SK-N-SH (cell line): ENCODE data around the gene HLA-DPB1. TPM values are rescaled to one million over a fixed set of nuclear protein-coding genes. Genes with fewer than 3 reads are reported as not detected.

Experiments used
- CTCF ChIA-PET: fragments of 300-600, 350-600 bp; formaldehyde crosslinking; extraction: SDS; loops from one replicate; lab custom pipeline; 2021; lab: Yijun Ruan, JAX
- POLR2A ChIA-PET: fragments of 350-600 bp; sonication (Branson Sonifier 250); formaldehyde crosslinking; extraction: SDS; loops from one replicate; lab custom pipeline; 2020; ENCODE audit warnings: antibody characterized with exemption, inconsistent platforms; lab: Yijun Ruan, JAX
- DNase-seq: peaks from one replicate; pipeline ENCODE4 v3.0.0; 2012
- H2AFZ ChIP-seq: fragments of 200-600 bp; sonication (generic); 2 replicates; pipeline ENCODE4 v1.8.1; 2016; ENCODE audit warnings: antibody characterized with exemption, mild to moderate bottlenecking, low read depth
- H3F3A ChIP-seq: fragments of 200-600 bp; sonication (generic); replicated peaks from 2 replicates; pipeline ENCODE3; 2016; ENCODE audit warnings: antibody characterized with exemption, mild to moderate bottlenecking; ENCODE audit not compliant: insufficient read depth
- H3K27ac ChIP-seq, 2 experiments: fragments of 200-500 bp in 1 of 2; fragments of 200-600 bp in 1 of 2; sonication (Bioruptor generic) in 1 of 2; sonication (generic), shearing (Covaris generic) in 1 of 2; 2 replicates each; pipeline versions ENCODE4 v1.5.1 to v1.6.1; 2014 to 2016; ENCODE audit warnings: low read depth in 2 of 2, inconsistent platforms in 1 of 2, low read length in 1 of 2, mild to moderate bottlenecking in 1 of 2, mixed read lengths in 1 of 2
- H3K27me3 ChIP-seq: fragments of 200-600 bp; sonication (generic), shearing (Covaris generic); 2 replicates; pipeline ENCODE4 v1.6.1; 2016; ENCODE audit warnings: mixed run types; ENCODE audit not compliant: insufficient read depth
- H3K36me3 ChIP-seq, 2 experiments: fragments of 200-500 bp in 1 of 2; fragments of 200-600 bp in 1 of 2; sonication (Bioruptor generic) in 1 of 2; sonication (generic) in 1 of 2; replicated peaks in 1 of 2; 2 replicates each; pipeline versions ENCODE3 to v1.5.1; 2014 to 2016; ENCODE audit warnings: low read length in 1 of 2, mild to moderate bottlenecking in 1 of 2; ENCODE audit not compliant: insufficient read depth in 2 of 2, control insufficient read depth in 1 of 2
- H3K4me1 ChIP-seq, 2 experiments: fragments of 200-500 bp in 1 of 2; fragments of 200-600 bp in 1 of 2; sonication (Bioruptor generic) in 1 of 2; sonication (generic), shearing (Covaris generic) in 1 of 2; 2 replicates each; pipeline versions ENCODE4 v1.5.1 to v1.6.1; 2014 to 2016; ENCODE audit warnings: low read depth in 1 of 2, low read length in 1 of 2, mixed run types in 1 of 2; ENCODE audit not compliant: insufficient read depth in 2 of 2, control insufficient read depth in 1 of 2
- H3K4me2 ChIP-seq: fragments of 200-600 bp; sonication (generic), shearing (Covaris generic); 2 replicates; pipeline ENCODE4 v1.6.1; 2017; ENCODE audit warnings: mixed run types
- H3K4me3 ChIP-seq, 2 experiments: fragments of 200-500 bp in 1 of 2; fragments of 200-600 bp in 1 of 2; sonication (Bioruptor generic) in 1 of 2; sonication (generic), shearing (Covaris generic) in 1 of 2; 2 replicates each; pipeline versions ENCODE4 v1.5.1 to v1.8.1; 2014 to 2016; ENCODE audit warnings: low read depth in 2 of 2, inconsistent platforms in 1 of 2, low read length in 1 of 2, mild to moderate bottlenecking in 1 of 2, mixed read lengths in 1 of 2, moderate library complexity in 1 of 2
- H3K79me2 ChIP-seq: fragments of 200-600 bp; sonication (generic); 2 replicates; pipeline ENCODE4 v1.8.1; 2017; ENCODE audit warnings: mild to moderate bottlenecking; ENCODE audit not compliant: insufficient read depth
- H3K9ac ChIP-seq: fragments of 200-600 bp; sonication (generic); 2 replicates; pipeline ENCODE4 v1.6.1; 2017; ENCODE audit warnings: mixed run types
- H3K9me2 ChIP-seq: fragments of 200-600 bp; sonication (generic); 2 replicates; pipeline ENCODE4 v1.6.1; 2017; ENCODE audit warnings: mixed run types
- H3K9me3 ChIP-seq: fragments of 200-600 bp; sonication (generic); 2 replicates; pipeline ENCODE4 v1.6.1; 2017; ENCODE audit warnings: mixed run types, mild to moderate bottlenecking, moderate library complexity
- H4K20me1 ChIP-seq: fragments of 200-600 bp; sonication (generic); 2 replicates; pipeline ENCODE4 v1.6.1; 2017; ENCODE audit warnings: mild to moderate bottlenecking, mixed run types; ENCODE audit not compliant: insufficient read depth
- CTCF ChIP-seq: fragments of 200-600 bp; sonication (generic); IDR thresholded peaks from 2 replicates; pipeline ENCODE4 v1.6.1; 2017; ENCODE audit warnings: antibody characterized with exemption, mild to moderate bottlenecking, moderate library complexity
- ELF1 ChIP-seq: IDR thresholded peaks from 2 replicates; pipeline ENCODE4 v1.4.0; 2012
- EZH2phosphoT487 ChIP-seq: fragments of 200-600 bp; sonication (generic); IDR thresholded peaks from 2 replicates; pipeline ENCODE4 v1.6.1; 2017; ENCODE audit warnings: low read depth, mixed run types, mild to moderate bottlenecking, antibody characterized with exemption, moderate library complexity, borderline replicate concordance
- FOSL2 ChIP-seq: IDR thresholded peaks from 2 replicates; pipeline ENCODE4 v1.4.0; 2012; ENCODE audit warnings: low read depth, mild to moderate bottlenecking, moderate library complexity, borderline replicate concordance
- NFIC ChIP-seq: IDR thresholded peaks from 2 replicates; pipeline ENCODE4 v1.4.0; 2012; ENCODE audit warnings: borderline replicate concordance
- NRF1 ChIP-seq: IDR thresholded peaks from 2 replicates; pipeline ENCODE4 v1.6.1; 2012; ENCODE audit warnings: low read depth, mild to moderate bottlenecking, low read length
- RAD21 ChIP-seq: IDR thresholded peaks from 2 replicates; pipeline ENCODE4 v1.6.1; 2012; ENCODE audit warnings: mild to moderate bottlenecking, low read length
- SIN3A ChIP-seq: IDR thresholded peaks from 2 replicates; pipeline ENCODE4 v1.6.1; 2012; ENCODE audit warnings: low read depth, mild to moderate bottlenecking, low read length, moderate library complexity, borderline replicate concordance
- TAF1 ChIP-seq: IDR thresholded peaks from 2 replicates; pipeline ENCODE4 v1.6.1; 2012; ENCODE audit warnings: low read depth, mild to moderate bottlenecking, low read length, moderate library complexity, borderline replicate concordance
- TEAD4 ChIP-seq: IDR thresholded peaks from 2 replicates; pipeline ENCODE4 v1.4.0; 2012; ENCODE audit warnings: mild to moderate bottlenecking, borderline replicate concordance; ENCODE audit not compliant: insufficient read depth
- WGBS: methylation state at CpG from one replicate; pipeline ENCODE4 v1.1.6; 2017; ENCODE audit warnings: low lambda C conversion rate; 5-methylcytosine and 5-hydroxymethylcytosine counted together
- polyA plus RNA-seq, 3 experiments: library from polyadenylated mRNA; depleted of rRNA; stranded (reverse); fragments of >200 nt; gene quantifications; 2 replicates each; pipeline ENCODE4 v1.2.3, GENCODE V29; 2012
- TF ChIP-seq, protein P1 (sequence below): IDR thresholded peaks from 2 replicates; pipeline ENCODE4 v1.4.0; 2012; ENCODE audit warnings: low read depth
- TF ChIP-seq, protein P2 (sequence below): IDR thresholded peaks from 2 replicates; pipeline ENCODE4 v1.4.0; 2012; ENCODE audit warnings: low read depth, borderline replicate concordance
- TF ChIP-seq, protein P3 (sequence below): fragments of 150-350 bp; IDR thresholded peaks from 2 replicates; pipeline ENCODE4 v1.6.1; 2017; ENCODE audit warnings: antibody characterized with exemption, low read length, low read depth, borderline replicate concordance
- TF ChIP-seq, protein P4 (sequence below): fragments of 150-350 bp; IDR thresholded peaks from 2 replicates; pipeline ENCODE4 v1.6.1; 2016; ENCODE audit warnings: mild to moderate bottlenecking, low read depth, low read length

HLA-DPB1 gene
- polyA plus RNA-seq, 1 of the 3 experiments (the other 2 are of a cell fraction), result 2.0 TPM

- no peak overlapping the region for H3K9ac ChIP-seq
- no peaks in the 10 kb centered on the region for H4K20me1 ChIP-seq
- no peaks in the 10 kb centered on the region for H3K4me1 ChIP-seq
- H3F3A ChIP-seq, result no peaks in the 10 kb centered on the region
- no peaks in the 10 kb centered on the region for H3K36me3 ChIP-seq
- no peaks in the 10 kb centered on the region for H3K9me2 ChIP-seq
- 12% methylated on average over 9 of the region's 9 CpGs for WGBS
- DNase-seq, result no peak
- no peak for TF ChIP-seq TEAD4
- TF ChIP-seq, protein P1, sequence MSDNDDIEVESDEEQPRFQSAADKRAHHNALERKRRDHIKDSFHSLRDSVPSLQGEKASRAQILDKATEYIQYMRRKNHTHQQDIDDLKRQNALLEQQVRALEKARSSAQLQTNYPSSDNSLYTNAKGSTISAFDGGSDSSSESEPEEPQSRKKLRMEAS, result no peak
- no peak for TF ChIP-seq RAD21
- no peak for TF ChIP-seq EZH2phosphoT487
- peak; percentile 17; the same call in 1 of the 2 replicates for TF ChIP-seq CTCF
- TF ChIP-seq, protein P2, sequence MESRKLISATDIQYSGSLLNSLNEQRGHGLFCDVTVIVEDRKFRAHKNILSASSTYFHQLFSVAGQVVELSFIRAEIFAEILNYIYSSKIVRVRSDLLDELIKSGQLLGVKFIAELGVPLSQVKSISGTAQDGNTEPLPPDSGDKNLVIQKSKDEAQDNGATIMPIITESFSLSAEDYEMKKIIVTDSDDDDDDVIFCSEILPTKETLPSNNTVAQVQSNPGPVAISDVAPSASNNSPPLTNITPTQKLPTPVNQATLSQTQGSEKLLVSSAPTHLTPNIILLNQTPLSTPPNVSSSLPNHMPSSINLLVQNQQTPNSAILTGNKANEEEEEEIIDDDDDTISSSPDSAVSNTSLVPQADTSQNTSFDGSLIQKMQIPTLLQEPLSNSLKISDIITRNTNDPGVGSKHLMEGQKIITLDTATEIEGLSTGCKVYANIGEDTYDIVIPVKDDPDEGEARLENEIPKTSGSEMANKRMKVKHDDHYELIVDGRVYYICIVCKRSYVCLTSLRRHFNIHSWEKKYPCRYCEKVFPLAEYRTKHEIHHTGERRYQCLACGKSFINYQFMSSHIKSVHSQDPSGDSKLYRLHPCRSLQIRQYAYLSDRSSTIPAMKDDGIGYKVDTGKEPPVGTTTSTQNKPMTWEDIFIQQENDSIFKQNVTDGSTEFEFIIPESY, result no peak
- TF ChIP-seq SIN3A, result no peak
- TF ChIP-seq ELF1, result no peak
- TF ChIP-seq, all 33 proteins: peak for 1
- H3K27ac ChIP-seq, result no peak overlapping the region
- H3K4me3 ChIP-seq, result no peak overlapping the region
- POLR2A ChIA-PET, result no interaction called here
- peaks cover 20% of the 10 kb centered on the region; the same call in 1 of the 2 replicates for H3K27me3 ChIP-seq
- no peak overlapping the region for H3K4me2 ChIP-seq
- CTCF ChIA-PET, result interaction anchor here (1.1 kb wide), 1 partner anchor 17 kb away, joined by 4 read pairs; no protein-coding TSS in a partner anchor
- H2AFZ ChIP-seq, result no peak overlapping the region
- H3K79me2 ChIP-seq, result no peaks in the 10 kb centered on the region
- no peaks in the 10 kb centered on the region for H3K9me3 ChIP-seq
Observed at GRCh38 chr6:33049323-33050013, 26.3 kb upstream of the HLA-DPB1 start.

- no peak overlapping the region for H3K4me3 ChIP-seq
- POLR2A ChIA-PET, result no interaction called here
- H3K9me2 ChIP-seq, result no peaks in the 10 kb centered on the region
- H3K36me3 ChIP-seq, result no peaks in the 10 kb centered on the region
- no peaks in the 10 kb centered on the region for H4K20me1 ChIP-seq
- H3K27me3 ChIP-seq, result peaks cover 20% of the 10 kb centered on the region; the same call in 1 of the 2 replicates
- TF ChIP-seq NRF1, result no peak
- no peak for TF ChIP-seq NFIC
- no peak for TF ChIP-seq RAD21
- TF ChIP-seq, protein P3, sequence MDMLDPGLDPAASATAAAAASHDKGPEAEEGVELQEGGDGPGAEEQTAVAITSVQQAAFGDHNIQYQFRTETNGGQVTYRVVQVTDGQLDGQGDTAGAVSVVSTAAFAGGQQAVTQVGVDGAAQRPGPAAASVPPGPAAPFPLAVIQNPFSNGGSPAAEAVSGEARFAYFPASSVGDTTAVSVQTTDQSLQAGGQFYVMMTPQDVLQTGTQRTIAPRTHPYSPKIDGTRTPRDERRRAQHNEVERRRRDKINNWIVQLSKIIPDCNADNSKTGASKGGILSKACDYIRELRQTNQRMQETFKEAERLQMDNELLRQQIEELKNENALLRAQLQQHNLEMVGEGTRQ, result no peak
- no peak for TF ChIP-seq TAF1
- TF ChIP-seq, protein P4, sequence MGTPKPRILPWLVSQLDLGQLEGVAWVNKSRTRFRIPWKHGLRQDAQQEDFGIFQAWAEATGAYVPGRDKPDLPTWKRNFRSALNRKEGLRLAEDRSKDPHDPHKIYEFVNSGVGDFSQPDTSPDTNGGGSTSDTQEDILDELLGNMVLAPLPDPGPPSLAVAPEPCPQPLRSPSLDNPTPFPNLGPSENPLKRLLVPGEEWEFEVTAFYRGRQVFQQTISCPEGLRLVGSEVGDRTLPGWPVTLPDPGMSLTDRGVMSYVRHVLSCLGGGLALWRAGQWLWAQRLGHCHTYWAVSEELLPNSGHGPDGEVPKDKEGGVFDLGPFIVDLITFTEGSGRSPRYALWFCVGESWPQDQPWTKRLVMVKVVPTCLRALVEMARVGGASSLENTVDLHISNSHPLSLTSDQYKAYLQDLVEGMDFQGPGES, result no peak
- TF ChIP-seq FOSL2, result no peak
- TF ChIP-seq, all 33 proteins: peak for 0
- Histone ChIP-seq H3K4me2 (no peak overlapping the region), H3K4me1 (no peaks in the 10 kb centered on the region), H3K79me2 (no peaks in the 10 kb centered on the region), H3F3A (no peaks in the 10 kb centered on the region), H3K27ac (no peak overlapping the region), H3K9ac (no peak overlapping the region), H3K9me3 (no peaks in the 10 kb centered on the region), H2AFZ (no peak overlapping the region)
- CTCF ChIA-PET, result interaction anchor here (1.1 kb wide), 1 partner anchor 17 kb away, joined by 4 read pairs; no protein-coding TSS in a partner anchor
- 11% methylated on average over 5 of the region's 6 CpGs for WGBS
- DNase-seq, result no peak
Observed at GRCh38 chr6:33050014-33050810, 25.6 kb upstream of the HLA-DPB1 start.
